Endothelial cell of hepatic sinusoid (primary cell): ENCODE measurements around the gene ANKRD34B.

Source experiments
- in situ Hi-C: cut with HindIII; loops from 2 replicates; pipeline ENCODE4 v1.10.0; 2017; ENCODE audit warnings: low sequenced_read_pairs

Gene ANKRD34B

GRCh38 chr5:80573062-80573461 lies 3.0 kb upstream of the ANKRD34B start:
- in situ Hi-C loops: no loop called here

- in situ Hi-C loops: no loop called here
These were observed 757 bp downstream of the ANKRD34B start for GRCh38 chr5:80569086-80569960.

GRCh38 chr5:80568251-80568650 lies 1.8 kb downstream of the ANKRD34B start:
- in situ Hi-C loops: no loop called here

GRCh38 chr5:80566711-80567259 lies 3.3 kb downstream of the ANKRD34B start:
- in situ Hi-C loops: no loop called here

DNA sequence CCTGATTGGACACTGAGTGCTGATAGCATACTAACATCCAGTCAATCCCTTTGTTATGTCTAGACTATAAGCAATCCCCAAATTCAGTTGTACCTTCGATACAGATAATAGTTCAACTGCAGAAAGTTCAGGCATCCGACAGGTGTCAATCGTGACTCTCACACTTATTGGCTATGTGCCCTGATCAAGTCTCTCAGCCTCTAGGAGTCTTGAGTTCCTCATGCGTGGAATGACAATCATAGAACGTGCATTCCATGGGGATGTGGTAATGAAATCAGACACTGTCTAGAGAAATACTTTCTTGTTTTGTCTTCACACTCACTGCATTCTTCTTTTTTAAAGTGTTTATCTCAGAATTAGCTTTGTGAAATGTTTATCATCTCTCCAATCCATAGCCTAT lies 4.8 kb downstream of the ANKRD34B start:
- in situ Hi-C loops: no loop called here

GRCh38 chr5:80559244-80559643 lies 10.8 kb downstream of the ANKRD34B start:
- in situ Hi-C loops: no loop called here

GRCh38 chr5:80555099-80555498 lies 15.0 kb downstream of the ANKRD34B start:
- in situ Hi-C loops: no loop called here

DNA sequence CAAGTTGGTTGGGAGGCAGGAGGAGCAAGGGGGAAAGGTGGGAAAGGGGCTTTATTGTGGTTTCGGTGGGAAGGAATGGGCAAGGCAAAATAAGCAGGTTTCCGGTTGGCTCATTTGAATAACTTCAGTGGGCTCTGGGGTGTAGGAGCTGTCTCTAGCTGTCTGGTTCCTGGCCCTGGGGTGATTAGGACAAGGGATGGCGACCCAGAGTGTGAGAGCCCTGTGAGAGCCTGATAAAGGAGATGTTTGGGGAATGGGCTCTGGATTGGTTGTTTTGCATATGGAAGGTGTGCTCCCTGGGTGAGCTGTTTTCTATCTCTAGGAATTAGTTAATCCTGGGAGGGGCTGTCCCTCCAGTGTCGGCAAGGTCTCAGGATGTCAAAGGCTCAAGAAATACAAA lies 15.4 kb downstream of the ANKRD34B start:
- in situ Hi-C loops: no loop called here

GRCh38 chr5:80541392-80541791 lies 28.7 kb downstream of the ANKRD34B start:
- in situ Hi-C loops: no loop called here

DNA sequence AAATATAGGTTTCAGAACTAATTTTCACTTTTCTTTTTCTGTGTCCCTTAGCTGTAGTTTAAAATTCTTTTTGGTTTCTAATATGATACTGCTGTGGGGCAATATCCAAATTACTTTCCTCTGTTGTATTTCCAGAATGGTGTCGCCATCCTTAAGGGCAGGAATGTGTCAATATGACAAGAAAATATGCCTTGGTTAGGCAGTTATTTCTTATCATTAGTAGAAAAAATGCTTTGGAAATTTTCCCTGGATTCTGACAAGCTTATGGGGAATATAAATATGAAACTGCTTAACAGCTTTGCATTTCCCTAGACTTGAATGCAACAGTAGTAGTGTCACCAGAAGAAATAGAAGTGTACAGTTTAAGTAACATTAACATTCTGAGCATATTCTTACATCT lies 29.4 kb downstream of the ANKRD34B start:
- in situ Hi-C loops: no loop called here

- in situ Hi-C loops: no loop called here
These were observed 53.3 kb downstream of the ANKRD34B start for GRCh38 chr5:80516826-80517225.

DNA sequence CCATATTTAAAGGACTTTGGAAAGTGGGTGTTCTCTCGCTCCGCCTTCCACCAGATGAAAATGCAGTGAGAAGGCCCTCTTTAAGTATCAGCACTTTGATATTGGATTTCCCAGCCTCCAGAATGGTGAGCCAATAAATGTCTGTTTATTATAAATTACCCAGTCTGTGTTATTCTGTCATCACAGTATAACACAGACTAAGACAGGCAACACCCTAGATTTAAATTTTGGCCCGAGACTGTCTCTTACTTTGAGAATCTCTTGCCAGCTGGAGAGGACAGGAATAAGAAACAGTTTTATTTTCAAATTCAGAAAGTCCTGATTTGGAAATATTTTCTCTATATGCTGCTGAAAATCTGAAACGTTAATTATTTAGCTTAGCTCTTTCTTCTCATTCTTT lies 60.7 kb downstream of the ANKRD34B start:
- in situ Hi-C loops: no loop called here

- in situ Hi-C loops: no loop called here
These were observed 61.2 kb downstream of the ANKRD34B start for GRCh38 chr5:80508844-80509243.

DNA sequence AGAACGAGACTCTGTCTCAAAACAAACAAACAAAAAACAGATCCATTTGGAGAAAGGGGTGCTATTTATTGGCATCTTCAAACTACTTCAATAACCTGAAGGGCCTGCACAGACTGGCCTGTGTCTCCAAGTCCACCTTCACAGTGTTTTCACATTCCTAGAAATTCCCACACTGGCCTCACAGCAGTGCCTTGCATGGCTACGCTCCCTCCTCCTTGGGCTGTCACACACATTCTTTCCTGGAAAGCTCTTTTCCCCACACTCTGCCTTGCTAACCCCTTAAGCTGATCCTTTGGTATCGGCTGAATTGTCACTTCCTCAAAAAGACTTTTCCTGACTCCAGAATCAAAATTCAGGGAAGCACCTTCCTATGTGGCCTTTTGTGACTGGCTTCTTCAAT lies 62.4 kb downstream of the ANKRD34B start:
- in situ Hi-C loops: no loop called here
